ENCODE measurements around the gene TPK1.
"Not testable (repeated sequence)": the region's sequence is repeated elsewhere in the genome, so short reads cannot be mapped to it uniquely, and the experiment has no call there.

The TPK1 gene

DNA sequence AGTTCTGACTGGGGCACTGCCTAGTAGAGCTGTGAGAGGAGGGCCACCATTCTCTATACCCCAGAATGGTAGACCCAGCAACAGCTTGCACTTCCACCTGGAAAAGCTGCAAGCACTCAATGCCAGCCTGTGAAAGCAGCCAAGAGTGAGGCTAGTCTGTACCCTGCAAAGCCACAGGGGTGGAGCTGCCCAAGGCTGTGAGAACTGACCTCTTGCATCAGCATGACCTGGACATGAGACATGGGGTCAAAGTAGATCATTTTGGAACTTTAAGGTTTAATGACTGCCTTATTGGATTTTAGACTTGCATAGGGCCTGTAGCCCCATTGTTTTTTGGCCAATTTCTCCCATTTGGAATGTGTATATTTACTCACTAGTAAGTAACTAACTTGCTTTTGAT lies 206.3 kb downstream of the TPK1 start:
- no peak for DNase-seq (ENCODE audit: low read depth in 2 of 2)

DNA sequence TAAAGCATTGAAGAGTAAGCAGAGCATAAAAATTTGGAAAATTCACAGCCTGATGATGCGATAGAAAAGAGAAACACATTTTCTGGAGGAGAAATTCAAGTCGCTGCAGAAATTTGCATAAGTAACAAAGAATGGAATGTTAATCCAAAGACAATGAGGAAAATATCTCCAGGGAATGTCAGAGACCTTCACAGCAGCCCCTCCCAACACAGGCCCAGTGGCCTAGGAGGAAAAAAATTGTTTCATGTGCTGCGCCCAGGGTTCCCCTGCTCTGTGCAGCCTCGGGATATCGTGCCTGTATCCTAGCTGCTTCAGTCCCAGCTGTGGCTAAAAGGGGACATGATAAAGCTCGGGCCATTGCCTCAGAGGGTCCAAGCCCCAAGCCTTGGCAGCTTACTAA lies 206.8 kb downstream of the TPK1 start:
- no peak for DNase-seq (ENCODE audit: low read depth in 2 of 2)

DNA sequence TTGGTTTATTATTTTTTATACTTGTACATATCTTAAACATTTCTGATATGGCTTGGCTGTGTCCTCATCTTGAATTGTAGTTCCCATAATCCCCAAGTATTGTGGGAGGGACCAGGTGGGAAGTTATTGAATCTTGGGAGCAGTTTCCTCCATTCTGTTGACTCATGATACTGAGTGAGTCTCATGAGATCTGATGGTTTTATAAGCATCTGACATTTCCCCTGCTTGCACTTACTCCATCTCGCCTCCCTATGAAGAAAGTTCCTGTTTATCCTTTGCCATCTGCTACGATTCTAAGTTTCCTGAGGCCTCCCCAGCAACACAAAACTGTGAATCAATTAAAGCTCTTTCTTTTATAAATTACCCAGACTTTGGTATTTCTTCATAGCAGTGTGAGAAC lies 207.7 kb downstream of the TPK1 start:
- no peak for DNase-seq (ENCODE audit: low read depth in 2 of 2)

- no peak for DNase-seq (ENCODE audit: low read depth in 2 of 2)
Measured at GRCh38 chr7:144622745-144623144, 213.1 kb downstream of the TPK1 start.

- DNase-seq (ENCODE audit: low read depth in 2 of 2): no peak
Measured at GRCh38 chr7:144606261-144606660, 229.6 kb downstream of the TPK1 start.

DNA sequence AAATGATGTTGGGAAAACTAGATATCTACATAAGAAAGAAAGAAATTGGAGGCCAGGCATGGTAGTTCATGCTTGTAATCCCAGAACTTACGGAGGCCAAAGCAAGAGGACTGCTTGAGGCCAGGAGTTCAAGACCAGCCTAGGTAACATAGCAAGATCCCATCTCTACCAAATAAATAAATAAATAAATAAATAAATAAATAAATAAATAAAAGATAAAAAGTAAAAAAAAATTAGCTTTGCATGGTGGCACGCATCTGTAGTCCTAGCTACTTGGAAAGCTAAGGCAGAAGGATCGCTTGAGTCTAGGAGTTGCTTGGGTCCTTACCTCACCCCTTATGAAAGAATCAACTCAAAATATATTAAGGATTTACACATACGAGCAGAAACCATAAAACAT lies 238.9 kb downstream of the TPK1 start:
- no peak for DNase-seq (ENCODE audit: low read depth in 2 of 2)

GRCh38 chr7:144594580-144594979 lies 241.3 kb downstream of the TPK1 start:
- DNase-seq (ENCODE audit: low read depth in 2 of 2): no peak

- DNase-seq (ENCODE audit: low read depth in 2 of 2): no peak
Measured at GRCh38 chr7:144588559-144589051, 247.2 kb downstream of the TPK1 start.

DNA sequence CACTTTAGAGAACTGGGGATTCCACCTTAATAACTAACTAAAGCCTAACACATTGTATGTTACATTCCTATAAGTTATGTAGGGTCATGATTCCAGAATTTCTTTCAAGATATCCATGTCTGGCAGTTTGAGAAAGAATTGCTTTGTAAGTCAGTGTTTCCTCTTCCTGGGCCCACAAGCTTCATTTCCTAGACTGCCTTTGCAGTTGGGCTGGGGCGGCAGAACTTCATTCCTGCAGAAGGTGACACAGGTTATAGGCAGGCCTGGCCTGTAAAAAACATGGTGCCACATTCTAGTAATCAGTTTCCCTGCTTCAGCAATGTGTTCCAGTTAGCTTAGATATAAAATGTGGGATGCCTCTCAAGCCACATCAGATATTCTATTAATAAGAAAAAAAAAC lies 248.2 kb downstream of the TPK1 start:
- DNase-seq (ENCODE audit: low read depth in 2 of 2): no peak

GRCh38 chr7:144584726-144585125 lies 251.1 kb downstream of the TPK1 start:
- DNase-seq (ENCODE audit: low read depth in 2 of 2): no peak

DNA sequence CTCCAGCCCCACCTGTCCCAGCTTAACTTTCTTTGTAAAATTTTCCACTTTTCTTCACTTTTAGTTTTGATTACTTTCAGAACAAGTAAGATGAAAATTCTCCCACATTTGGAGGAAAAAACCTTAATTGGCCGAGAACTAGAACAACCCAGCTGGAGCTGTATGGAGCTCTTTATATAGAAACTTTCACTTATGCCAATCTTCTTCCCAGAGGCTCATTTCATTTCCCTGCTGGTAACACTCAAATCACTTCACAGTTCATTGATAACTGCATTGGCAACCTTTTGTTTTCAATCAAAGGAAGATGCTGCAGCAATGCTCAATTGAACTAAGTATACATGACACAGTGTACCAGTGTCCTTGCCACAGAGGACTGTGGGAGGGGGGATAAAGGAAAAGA lies 256.2 kb downstream of the TPK1 start:
- no peak for DNase-seq (ENCODE audit: low read depth in 2 of 2)

DNA sequence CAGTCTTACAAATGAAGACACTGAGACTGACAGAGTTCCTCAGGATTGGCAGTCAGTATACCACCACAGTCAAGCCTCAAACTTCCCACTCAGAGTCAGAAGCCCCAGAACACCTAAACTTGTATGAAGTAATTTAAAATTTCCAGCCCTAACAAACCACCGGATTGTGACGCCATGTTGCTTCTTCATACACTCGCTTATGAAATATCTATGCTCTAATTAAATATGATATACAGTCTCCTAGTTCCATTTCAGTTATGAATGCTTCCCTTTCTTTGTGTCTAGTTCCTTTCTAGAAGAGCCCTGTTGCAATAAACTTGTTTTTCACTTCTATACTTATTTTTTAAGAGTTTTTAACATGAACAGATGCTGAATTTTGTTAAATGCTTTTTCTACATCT lies 260.4 kb downstream of the TPK1 start:
- no peak for DNase-seq (ENCODE audit: low read depth in 2 of 2)

DNA sequence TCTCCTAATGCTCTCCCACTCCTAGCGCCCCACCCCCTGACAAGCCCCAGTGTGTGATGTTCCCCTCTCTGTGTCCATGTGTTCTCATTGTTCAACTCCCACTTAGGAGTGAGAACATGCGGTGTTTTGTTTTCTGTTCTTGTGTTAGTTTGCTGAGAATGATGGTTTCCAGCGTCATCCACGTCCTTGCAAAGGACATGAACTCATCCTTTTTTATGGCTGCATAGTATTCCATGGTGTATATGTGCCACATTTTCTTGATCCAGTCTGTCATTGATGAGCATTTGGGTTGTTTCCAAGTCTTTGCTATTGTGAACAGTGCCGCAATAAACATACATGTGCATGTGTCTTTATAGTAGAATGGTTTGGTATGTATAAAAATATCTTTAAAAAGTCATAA lies 261.1 kb downstream of the TPK1 start:
- DNase-seq (ENCODE audit: low read depth in 2 of 2): not testable (repeated sequence)

DNA sequence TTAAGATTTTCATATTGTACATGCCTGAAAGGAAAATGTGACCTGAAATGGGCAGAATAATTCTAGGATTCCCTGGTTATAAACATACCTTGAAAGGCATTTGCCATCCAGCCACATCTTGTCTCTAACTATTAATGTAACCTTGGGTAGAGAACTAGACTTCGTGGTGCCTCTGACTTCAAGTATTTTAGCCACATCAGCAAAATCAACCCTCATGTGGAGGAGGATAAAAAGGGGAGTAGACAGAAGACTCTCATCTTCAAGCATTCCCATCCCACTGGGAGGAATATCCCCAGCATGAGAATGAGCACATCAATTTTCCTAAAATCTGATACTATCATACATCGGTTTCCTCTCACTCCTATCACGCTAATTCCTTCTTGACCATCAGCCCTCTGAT lies 267.6 kb downstream of the TPK1 start:
- DNase-seq (ENCODE audit: low read depth in 2 of 2): no peak

DNA sequence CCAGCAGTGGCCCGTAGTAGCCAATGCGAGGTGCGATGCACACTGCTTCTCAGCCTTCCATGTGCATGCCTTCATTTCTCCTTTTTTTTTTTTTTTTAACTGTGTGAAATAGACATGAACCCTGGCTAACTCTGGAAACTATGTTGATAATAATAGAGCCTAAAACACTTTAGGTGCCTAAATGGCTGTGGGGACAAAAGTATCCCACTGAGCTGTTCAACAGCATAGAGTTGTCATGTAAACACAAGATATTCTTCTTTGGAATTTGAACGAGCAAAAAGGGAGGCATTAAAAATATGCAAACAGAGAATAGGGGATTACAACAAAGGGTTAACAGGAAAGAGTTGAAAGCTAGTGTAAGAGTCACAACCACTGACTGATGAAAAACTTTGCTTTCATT lies 270.3 kb downstream of the TPK1 start:
- no peak for DNase-seq (ENCODE audit: low read depth in 2 of 2)

DNA sequence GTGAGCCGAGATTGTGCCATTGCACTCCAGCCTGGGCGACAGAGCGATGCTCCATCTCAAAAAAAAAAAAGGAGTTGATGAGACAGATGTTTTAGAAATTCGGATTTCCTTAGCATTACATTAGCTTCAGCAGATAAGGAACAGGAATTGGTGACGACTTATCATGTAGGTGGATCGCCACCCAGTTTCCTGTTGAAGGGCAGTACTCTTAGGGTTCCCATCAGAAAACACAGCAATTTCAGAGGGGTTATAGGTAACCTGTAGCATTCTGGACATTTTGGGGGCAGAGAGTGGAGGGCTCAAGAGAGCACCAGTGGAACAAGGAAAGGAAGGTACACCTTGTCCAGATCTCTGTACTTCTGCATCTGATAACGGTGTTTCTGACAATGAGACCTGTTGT lies 286.0 kb downstream of the TPK1 start:
- no peak for DNase-seq (ENCODE audit: low read depth in 2 of 2)

DNA sequence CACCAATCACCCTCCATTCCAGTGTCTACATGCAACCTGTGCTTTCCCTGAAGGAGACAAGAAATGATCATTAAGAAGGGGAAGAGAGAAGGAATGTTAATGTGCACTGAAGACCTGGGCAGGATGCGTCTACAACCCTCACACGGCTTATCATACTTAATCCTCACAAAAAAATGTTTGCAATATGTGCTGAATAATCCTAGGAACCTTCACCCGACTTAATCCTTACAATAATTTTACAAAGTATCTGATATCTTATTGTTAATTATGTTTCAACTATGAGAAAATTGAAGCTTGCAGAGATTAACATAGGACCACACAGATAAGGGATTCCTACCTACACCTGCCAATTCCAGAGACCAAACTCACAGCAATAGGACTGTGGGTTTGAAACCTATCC lies 287.3 kb downstream of the TPK1 start:
- no peak for DNase-seq (ENCODE audit: low read depth in 2 of 2)

DNA sequence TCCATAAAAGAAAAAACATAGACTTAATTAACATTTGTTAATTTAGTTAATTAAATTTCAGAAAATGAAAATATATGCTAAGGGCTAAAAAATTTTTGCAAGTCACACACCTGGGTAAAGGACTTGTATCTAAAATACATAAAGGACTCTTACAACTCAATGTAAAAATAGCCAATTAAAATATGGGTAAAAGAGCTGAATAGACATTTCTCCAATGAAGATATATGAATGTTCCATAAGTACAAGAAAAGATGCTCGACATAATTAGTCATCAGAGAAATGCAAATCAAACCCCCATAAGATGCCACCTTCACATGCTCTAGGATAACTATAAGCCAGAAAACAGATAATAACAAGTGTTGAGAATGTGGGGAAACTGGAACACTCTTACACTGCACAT lies 288.0 kb downstream of the TPK1 start:
- DNase-seq (ENCODE audit: low read depth in 2 of 2): no peak

DNA sequence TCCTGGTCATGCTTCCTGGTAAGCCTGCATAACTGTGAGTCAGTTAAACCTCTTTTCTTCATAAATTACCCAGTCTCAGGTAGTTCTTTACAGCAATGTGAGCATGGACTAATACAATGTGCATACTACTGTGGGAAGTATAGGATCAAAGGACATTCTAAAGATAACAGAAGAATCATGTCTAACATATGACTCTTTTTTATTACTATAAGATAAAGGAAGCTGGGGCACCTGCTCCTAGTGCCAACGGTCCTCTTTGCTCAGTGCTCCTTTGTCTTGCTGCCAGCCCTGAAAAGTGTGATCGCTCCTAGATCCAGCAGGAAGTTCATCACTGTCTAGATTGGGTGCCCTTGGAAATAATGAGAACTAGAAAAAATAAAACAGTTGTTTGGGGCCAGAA lies 289.1 kb downstream of the TPK1 start:
- DNase-seq (ENCODE audit: low read depth in 2 of 2): no peak

- DNase-seq (ENCODE audit: low read depth in 2 of 2): no peak
Measured at GRCh38 chr7:144545330-144545729, 290.5 kb downstream of the TPK1 start.

DNA sequence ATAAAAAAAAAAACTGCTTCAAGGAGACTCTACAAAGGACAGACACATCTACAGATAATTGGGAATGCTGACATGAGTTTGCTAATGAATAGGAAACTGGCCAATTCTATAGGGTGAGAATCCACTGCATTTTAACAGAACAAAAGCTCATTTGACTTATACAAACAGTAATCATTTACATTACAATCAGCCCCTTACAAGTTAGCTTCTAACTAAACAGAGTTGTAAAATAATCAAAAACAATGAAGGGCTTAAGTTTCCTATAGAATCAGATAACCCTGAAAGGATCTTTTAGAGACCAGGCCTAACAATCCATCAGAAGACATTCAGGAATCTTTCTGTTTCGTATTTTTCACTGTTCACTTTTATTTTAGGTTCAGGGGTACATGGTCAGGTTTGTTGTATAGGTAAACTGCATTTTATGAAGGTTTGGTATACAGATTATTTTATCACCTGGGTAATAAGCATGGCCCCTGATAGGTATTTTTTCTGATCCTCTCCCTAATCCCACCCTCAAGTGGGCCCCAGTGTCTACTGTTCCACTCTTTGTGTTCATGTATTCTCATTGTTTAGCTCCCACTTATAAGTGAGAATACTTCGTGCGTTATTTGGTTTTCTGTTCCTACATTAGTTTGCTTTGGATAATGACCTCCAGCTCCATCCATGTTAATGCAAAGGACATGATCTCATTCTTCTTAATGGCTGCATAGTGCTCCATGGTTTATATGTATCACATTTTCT lies 301.0 kb downstream of the TPK1 start:
- no peak for DNase-seq (ENCODE audit: low read depth in 2 of 2)

DNA sequence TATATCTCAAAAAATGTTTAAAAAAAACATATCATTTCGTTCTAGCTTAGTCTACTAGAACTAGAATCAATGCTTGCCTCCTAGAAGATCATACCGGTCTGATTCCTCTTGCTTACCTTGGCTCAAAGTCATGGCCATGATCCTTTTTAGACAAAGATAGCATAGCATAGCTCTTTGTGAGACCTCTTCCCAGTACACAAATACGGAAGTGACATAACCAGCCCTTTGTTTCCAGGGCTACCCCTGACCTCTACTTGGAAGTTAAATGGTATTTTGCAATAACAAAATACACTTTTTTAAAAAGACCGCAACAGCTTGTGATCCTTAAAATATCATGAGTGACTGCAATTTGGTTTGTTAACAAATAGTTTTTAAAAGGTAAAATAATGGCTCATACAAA lies 301.7 kb downstream of the TPK1 start:
- no peak for DNase-seq (ENCODE audit: low read depth in 2 of 2)

DNA sequence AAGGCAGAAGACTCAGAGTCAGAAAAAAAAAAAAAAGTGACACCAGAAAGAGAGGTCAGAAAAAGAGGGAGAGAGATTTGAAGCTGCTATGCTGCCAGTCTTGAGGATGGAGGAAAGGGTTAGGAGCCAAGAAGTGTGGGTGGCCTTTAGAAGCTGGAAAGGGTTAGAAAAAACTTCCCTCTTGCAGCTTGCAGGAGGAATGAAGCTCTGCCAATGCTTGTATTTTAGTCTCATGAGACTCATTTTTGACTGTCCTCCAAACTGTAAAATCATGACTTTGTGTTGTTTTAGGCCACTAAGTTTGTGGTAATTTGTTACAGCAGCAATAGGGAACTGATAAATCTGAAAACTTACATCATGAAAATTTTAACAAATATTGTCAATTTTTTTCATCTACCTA lies 304.7 kb downstream of the TPK1 start:
- DNase-seq (ENCODE audit: low read depth in 2 of 2): no peak

DNA sequence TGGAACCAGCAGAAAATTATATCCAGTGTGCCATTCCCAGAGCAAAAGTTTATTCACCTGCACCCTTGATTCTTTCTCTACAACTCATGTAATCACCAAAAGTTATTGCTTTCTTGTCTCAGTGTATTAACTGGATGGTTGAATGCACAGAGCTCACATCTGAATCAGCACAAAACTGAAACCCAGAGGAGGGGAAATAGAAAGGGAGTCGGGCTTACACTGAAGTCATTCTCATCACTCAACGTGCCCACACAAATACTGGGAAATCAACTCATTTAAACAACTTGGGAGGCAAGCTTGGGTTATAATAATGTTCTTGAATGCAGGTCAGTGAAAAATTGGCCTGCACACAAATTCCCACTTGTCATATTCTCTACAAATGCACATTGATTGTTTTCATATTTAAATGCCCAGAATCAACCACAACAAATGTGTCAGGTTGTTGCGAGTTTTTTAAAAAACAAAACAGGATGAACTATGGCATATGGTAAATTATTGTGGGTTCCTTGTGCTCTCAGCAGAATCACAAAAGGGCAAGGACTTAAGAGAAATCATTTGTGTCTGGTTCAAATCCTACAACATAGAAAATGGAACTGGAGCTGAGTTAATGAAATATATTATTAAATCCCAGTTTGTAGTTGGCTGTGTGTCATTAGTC lies 306.5 kb downstream of the TPK1 start:
- DNase-seq (ENCODE audit: low read depth in 2 of 2): no peak

All from stimulated activated CD4-positive, alpha-beta T cell treated with anti-CD3 and anti-CD28 coated beads, Interleukin-12 subunit alpha, Interleukin-12 subunit beta, amount 100 ng/mL, for 24 hours (primary cell).